ENCODE results near the gene CCDC170.

Gene CCDC170

GRCh38 chr6:151561238-151561637, 67.4 kb downstream of the CCDC170 start:
- Histone ChIP-seq H4K20me1 (ENCODE audit: insufficient read depth, low read length) (no peaks in the 10 kb centered on the region), H3F3A (ENCODE audit: insufficient read depth, low read length) (no peaks in the 10 kb centered on the region), H2AFZ (ENCODE audit: low read length) (no peak overlapping the region), H3K27me3 (replicated peaks; ENCODE audit: insufficient read depth, low read length) (no peaks in the 10 kb centered on the region), H3K4me3 (ENCODE audit: low read length) (no peak overlapping the region), H3K4me1 (ENCODE audit: low read length) (no peaks in the 10 kb centered on the region), H3K79me2 (ENCODE audit: low read length) (no peaks in the 10 kb centered on the region), H3K27ac (ENCODE audit: low read length) (no peak overlapping the region), H3K36me3 (replicated peaks; ENCODE audit: insufficient read depth, low read length) (no peaks in the 10 kb centered on the region), H3K9me3 (replicated peaks; ENCODE audit: insufficient read depth, low read length) (no peaks in the 10 kb centered on the region), H3K9me2 (replicated peaks; ENCODE audit: insufficient read depth, low read length) (no peaks in the 10 kb centered on the region), H3K4me2 (ENCODE audit: low read depth, low read length) (no peak overlapping the region), H3K9ac (ENCODE audit: low read length) (no peak overlapping the region)
- DNase-seq, result no peak
- TF ChIP-seq EZH2 (optimal IDR thresholded peaks at IDR 0.05; ENCODE audit: low read depth, low read length), result no peak

- TF ChIP-seq EZH2phosphoT487 (IDR thresholded peaks at IDR 0.05; ENCODE audit: low read length) (no peak), EZH2 (optimal IDR thresholded peaks at IDR 0.05; ENCODE audit: low read depth, low read length) (no peak), CTCF (IDR thresholded peaks at IDR 0.05; ENCODE audit: low read length) (no peak)
- no peaks in the 10 kb centered on the region for H4K20me1 ChIP-seq (ENCODE audit: insufficient read depth, low read length)
- H3K9me3 ChIP-seq (replicated peaks; ENCODE audit: insufficient read depth, low read length), result no peaks in the 10 kb centered on the region
- H3K9me2 ChIP-seq (replicated peaks; ENCODE audit: insufficient read depth, low read length), result no peaks in the 10 kb centered on the region
- no peaks in the 10 kb centered on the region for H3K36me3 ChIP-seq (replicated peaks; ENCODE audit: insufficient read depth, low read length)
- no peak overlapping the region for H2AFZ ChIP-seq (ENCODE audit: low read length)
- no peaks in the 10 kb centered on the region for H3F3A ChIP-seq (ENCODE audit: insufficient read depth, low read length)
- no peaks in the 10 kb centered on the region for H3K27me3 ChIP-seq (replicated peaks; ENCODE audit: insufficient read depth, low read length)
- H3K9ac ChIP-seq (ENCODE audit: low read length), result no peak overlapping the region
- no peak overlapping the region for H3K4me3 ChIP-seq (ENCODE audit: low read length)
- H3K79me2 ChIP-seq (ENCODE audit: low read length), result no peaks in the 10 kb centered on the region
- no peak overlapping the region for H3K4me2 ChIP-seq (ENCODE audit: low read depth, low read length)
- no peak for DNase-seq
- no peak overlapping the region for H3K27ac ChIP-seq (ENCODE audit: low read length)
- no peaks in the 10 kb centered on the region for H3K4me1 ChIP-seq (ENCODE audit: low read length)
Measured at GRCh38 chr6:151564654-151565053, 70.8 kb downstream of the CCDC170 start.

GRCh38 chr6:151565940-151566339, 72.1 kb downstream of the CCDC170 start:
- Histone ChIP-seq H3K9ac (ENCODE audit: low read length) (no peak overlapping the region), H3K36me3 (replicated peaks; ENCODE audit: insufficient read depth, low read length) (no peaks in the 10 kb centered on the region), H2AFZ (ENCODE audit: low read length) (no peak overlapping the region), H3K27me3 (replicated peaks; ENCODE audit: insufficient read depth, low read length) (no peaks in the 10 kb centered on the region), H3F3A (ENCODE audit: insufficient read depth, low read length) (no peaks in the 10 kb centered on the region), H3K27ac (ENCODE audit: low read length) (no peak overlapping the region), H3K4me3 (ENCODE audit: low read length) (no peak overlapping the region), H3K9me3 (replicated peaks; ENCODE audit: insufficient read depth, low read length) (no peaks in the 10 kb centered on the region), H3K9me2 (replicated peaks; ENCODE audit: insufficient read depth, low read length) (no peaks in the 10 kb centered on the region), H3K4me1 (ENCODE audit: low read length) (no peaks in the 10 kb centered on the region), H3K79me2 (ENCODE audit: low read length) (no peaks in the 10 kb centered on the region), H4K20me1 (ENCODE audit: insufficient read depth, low read length) (no peaks in the 10 kb centered on the region), H3K4me2 (ENCODE audit: low read depth, low read length) (no peak overlapping the region)
- no peak for DNase-seq
- TF ChIP-seq EZH2phosphoT487 (IDR thresholded peaks at IDR 0.05; ENCODE audit: low read length) (no peak), EZH2 (optimal IDR thresholded peaks at IDR 0.05; ENCODE audit: low read depth, low read length) (no peak), CTCF (IDR thresholded peaks at IDR 0.05; ENCODE audit: low read length) (no peak)

- Histone ChIP-seq H3K27ac (ENCODE audit: low read length) (no peak overlapping the region), H3K9me3 (replicated peaks; ENCODE audit: insufficient read depth, low read length) (no peaks in the 10 kb centered on the region), H3K4me3 (ENCODE audit: low read length) (no peak overlapping the region)
Measured at GRCh38 chr6:151566557-151566956, 72.7 kb downstream of the CCDC170 start.

More at GRCh38 chr6:151566557-151566956, 72.7 kb downstream of the CCDC170 start:
- Histone ChIP-seq H3F3A (ENCODE audit: insufficient read depth, low read length) (no peaks in the 10 kb centered on the region), H3K4me1 (ENCODE audit: low read length) (no peaks in the 10 kb centered on the region), H2AFZ (ENCODE audit: low read length) (no peak overlapping the region), H3K79me2 (ENCODE audit: low read length) (no peaks in the 10 kb centered on the region), H3K27me3 (replicated peaks; ENCODE audit: insufficient read depth, low read length) (no peaks in the 10 kb centered on the region), H3K9me2 (replicated peaks; ENCODE audit: insufficient read depth, low read length) (no peaks in the 10 kb centered on the region), H3K4me2 (ENCODE audit: low read depth, low read length) (no peak overlapping the region), H4K20me1 (ENCODE audit: insufficient read depth, low read length) (no peaks in the 10 kb centered on the region), H3K36me3 (replicated peaks; ENCODE audit: insufficient read depth, low read length) (no peaks in the 10 kb centered on the region), H3K9ac (ENCODE audit: low read length) (no peak overlapping the region)
- TF ChIP-seq CTCF (IDR thresholded peaks at IDR 0.05; ENCODE audit: low read length), result no peak
- no peak for TF ChIP-seq EZH2 (optimal IDR thresholded peaks at IDR 0.05; ENCODE audit: low read depth, low read length)
- no peak for TF ChIP-seq EZH2phosphoT487 (IDR thresholded peaks at IDR 0.05; ENCODE audit: low read length)
- DNase-seq, result no peak

All from MM.1S (cell line).